ENCODE results near the gene DSN1.

GRCh38 chr20:36796117-36796516, 22.6 kb upstream of the DSN1 start:
- TF ChIP-seq EZH2 (IDR thresholded peaks at IDR 0.05): no peak
- TF ChIP-seq EZH2phosphoT487 (IDR thresholded peaks at IDR 0.05): no peak
